ENCODE data around the gene ETNK2.

- TF ChIP-seq CTCF (IDR thresholded peaks at IDR 0.05) (peak; percentile 96 to 100 (median 99)), POLR2AphosphoS5 (IDR thresholded peaks at IDR 0.05) (peak; percentile 89), POLR2A (IDR thresholded peaks at IDR 0.05) (no peak)
Observed at GRCh38 chr1:204162494-204163074, 10.7 kb upstream of the ETNK2 start.
